GM12878 (cell line): ENCODE data around the gene USP47. TPM values are rescaled to one million over a fixed set of nuclear protein-coding genes. Genes with fewer than 3 reads are reported as not detected.

Experiments used
- ATAC-seq: fragments of 200-7000 bp; cut with Tn5 transposase; 3 replicates; pipeline ENCODE4 v1.9.1; 2020; ENCODE audit warnings: mild to moderate bottlenecking, moderate library complexity
- BruUV-seq: library from RNA; stranded (reverse); fragments of 400-500 nt; replicated peaks from 2 replicates; lab custom pipeline; 2021; lab: Mats Ljungman, UMichigan
- CTCF ChIA-PET: fragments of 300-600 bp; sonication (Branson Sonifier 250); formaldehyde crosslinking; extraction: SDS; loops from one replicate; lab custom pipeline; 2021; ENCODE audit warnings: inconsistent platforms; lab: Yijun Ruan, JAX
- POLR2A ChIA-PET: fragments of 350-600 bp; formaldehyde crosslinking; extraction: SDS; loops from one replicate; lab custom pipeline; 2021; ENCODE audit warnings: inconsistent platforms; lab: Charles Lee
- RAD21 ChIA-PET: fragments of 300-600 bp; sonication (Branson Sonifier 250); formaldehyde crosslinking; loops from one replicate; lab custom pipeline; 2023; ENCODE audit warnings: antibody characterized with exemption; ENCODE audit not compliant: unreplicated experiment; lab: Charles Lee
- SMC1A ChIA-PET: fragments of 300-600 bp; sonication (Branson Sonifier 250); formaldehyde crosslinking; loops from one replicate; lab custom pipeline; 2023; ENCODE audit not compliant: unreplicated experiment, uncharacterized antibody; lab: Charles Lee
- DNase-seq: peaks from one replicate; pipeline ENCODE4 v3.0.0-alpha.2; 2011; ENCODE audit warnings: low read depth, low spot score
- FAIRE-seq: peaks from 3 replicates; lab custom pipeline; 2011; peaks lifted over from hg19 to GRCh38; lab: Jason Lieb, UNC
- H2AFZ ChIP-seq: 2 replicates; pipeline ENCODE4 v1.6.0; 2011; ENCODE audit warnings: low read depth, low read length, control low read depth; ENCODE audit not compliant: control insufficient read depth
- H3K27ac ChIP-seq: 2 replicates; pipeline ENCODE4 v1.5.1; 2011; ENCODE audit warnings: control low read depth; ENCODE audit not compliant: control insufficient read depth, insufficient read depth
- H3K27me3 ChIP-seq, 2 experiments: replicated peaks in 1 of 2; 2 replicates each; pipeline versions ENCODE4 v1.6.0 to v1.6.1; 2011; ENCODE audit warnings: low read length in 1 of 2; ENCODE audit not compliant: control insufficient read depth in 2 of 2, insufficient read depth in 2 of 2
- H3K36me3 ChIP-seq, 2 experiments: 2 replicates each; pipeline ENCODE4 v1.5.1; 2011; ENCODE audit warnings: low read length in 1 of 2; ENCODE audit not compliant: control insufficient read depth in 2 of 2, insufficient read depth in 2 of 2
- H3K4me1 ChIP-seq: 2 replicates; pipeline ENCODE4 v1.6.1; 2011; ENCODE audit warnings: mild to moderate bottlenecking, low read length, moderate library complexity, mixed read lengths; ENCODE audit not compliant: control insufficient read depth, insufficient read depth
- H3K4me2 ChIP-seq: 2 replicates; pipeline ENCODE4 v1.6.0; 2011; ENCODE audit warnings: control low read depth; ENCODE audit not compliant: control insufficient read depth, insufficient read depth
- H3K4me3 ChIP-seq: fragments of 200-600 bp; sonication (generic); 2 replicates; pipeline ENCODE4 v1.5.1; 2016
- H3K79me2 ChIP-seq: 2 replicates; pipeline ENCODE4 v1.6.0; 2011; ENCODE audit warnings: low read length; ENCODE audit not compliant: control insufficient read depth, insufficient read depth
- H3K9ac ChIP-seq: 2 replicates; pipeline ENCODE4 v1.8.0; 2011; ENCODE audit warnings: low read length, control low read depth, mixed read lengths; ENCODE audit not compliant: control insufficient read depth, insufficient read depth
- H3K9me3 ChIP-seq: replicated peaks from 3 replicates; pipeline ENCODE4 v1.5.1; 2011; ENCODE audit warnings: mild to moderate bottlenecking, low read length; ENCODE audit not compliant: control insufficient read depth, insufficient read depth
- H4K20me1 ChIP-seq: 2 replicates; pipeline ENCODE4 v1.6.0; 2011; ENCODE audit not compliant: control insufficient read depth, insufficient read depth
- ASH2L ChIP-seq: fragments of 300-600, 200-600 bp; sonication (generic); IDR thresholded peaks from 2 replicates; pipeline ENCODE4 v1.6.1; 2017; ENCODE audit warnings: low read depth, mild to moderate bottlenecking, borderline replicate concordance
- DPF2 ChIP-seq: fragments of 450-650 bp; IDR thresholded peaks from 2 replicates; pipeline ENCODE4 v1.6.1; 2017; ENCODE audit warnings: mild to moderate bottlenecking
- EZH2 ChIP-seq: IDR thresholded peaks from 2 replicates; pipeline ENCODE4 v1.6.1; 2012; ENCODE audit warnings: low read depth, mild to moderate bottlenecking, control low read depth, inconsistent platforms, low read length, borderline replicate concordance; ENCODE audit not compliant: control insufficient read depth
- HDAC2 ChIP-seq: fragments of 200-600 bp; sonication (generic); IDR thresholded peaks from 2 replicates; pipeline ENCODE4 v1.6.1; 2017
- HSF1 ChIP-seq: fragments of 150-350 bp; IDR thresholded peaks from 2 replicates; pipeline ENCODE4 v1.6.1; 2014; ENCODE audit warnings: mild to moderate bottlenecking, low read depth, low read length
- KLF5 ChIP-seq: fragments of 450-650 bp; IDR thresholded peaks from 2 replicates; pipeline ENCODE4 v1.6.1; 2014; ENCODE audit warnings: mild to moderate bottlenecking; ENCODE audit not compliant: partially characterized antibody
- MXI1 ChIP-seq: fragments of 150-350 bp; IDR thresholded peaks from 2 replicates; pipeline ENCODE4 v1.6.1; 2011; ENCODE audit warnings: low read depth, mild to moderate bottlenecking, inconsistent platforms, low read length, improper control_type of control experiment
- NFYB ChIP-seq: IDR thresholded peaks from 2 replicates; pipeline ENCODE4 v1.6.1; 2011; ENCODE audit warnings: low read depth, mild to moderate bottlenecking, low read length, improper control_type of control experiment, moderate library complexity; ENCODE audit not compliant: insufficient read depth
- POLR2AphosphoS5 ChIP-seq: IDR thresholded peaks from 2 replicates; pipeline ENCODE4 v1.6.1; 2011; ENCODE audit warnings: mild to moderate bottlenecking, low read length, inconsistent platforms
- RCOR1 ChIP-seq: conservative IDR thresholded peaks from 2 replicates; pipeline ENCODE4 v1.6.1; 2012; ENCODE audit warnings: low read depth, low read length, improper control_type of control experiment
- RELA ChIP-seq: fragments of 450-650 bp; IDR thresholded peaks from 2 replicates; pipeline ENCODE4 v1.8.0; 2014; ENCODE audit warnings: borderline replicate concordance; ENCODE audit not compliant: partially characterized antibody
- RELB ChIP-seq: fragments of 450-650 bp; IDR thresholded peaks from 2 replicates; pipeline ENCODE4 v1.6.1; 2017; ENCODE audit warnings: low read depth, mild to moderate bottlenecking, moderate library complexity
- STAT3 ChIP-seq: IDR thresholded peaks from 2 replicates; pipeline ENCODE4 v1.6.1; 2011; ENCODE audit warnings: low read depth, low read length, improper control_type of control experiment
- TCF3 ChIP-seq: IDR thresholded peaks from 2 replicates; pipeline ENCODE4 v1.6.1; 2012; ENCODE audit warnings: low read depth, mild to moderate bottlenecking, low read length, borderline replicate concordance; ENCODE audit not compliant: insufficient read depth
- YBX1 ChIP-seq: fragments of 450-650 bp; IDR thresholded peaks from 2 replicates; pipeline ENCODE4 v1.6.1; 2016; ENCODE audit warnings: antibody characterized with exemption
- ZNF207 ChIP-seq: fragments of 450-650 bp; IDR thresholded peaks from 2 replicates; pipeline ENCODE4 v1.6.1; 2014; ENCODE audit warnings: antibody characterized with exemption, mild to moderate bottlenecking, borderline replicate concordance
- ZNF687 ChIP-seq: fragments of 450-650 bp; IDR thresholded peaks from 2 replicates; pipeline ENCODE4 v1.6.1; 2017; ENCODE audit warnings: mild to moderate bottlenecking, moderate library complexity
- WGBS: methylation state at CpG from one replicate; pipeline ENCODE4 v1.1.6; 2016; ENCODE audit warnings: low lambda C conversion rate; ENCODE audit not compliant: insufficient replicate concordance, insufficient coverage; ENCODE audit errors: missing lambda C conversion rate; 5-methylcytosine and 5-hydroxymethylcytosine counted together
- in situ Hi-C: fragments of 300-500 bp; cut with MboI; formaldehyde crosslinking; loops from 9 replicates; pipeline ENCODE4 v1.14.3; 2018; ENCODE audit warnings: mixed read lengths
- intact Hi-C: fragments of 100-400 bp; cut with micrococcal nuclease; formaldehyde crosslinking; loops from one replicate; pipeline ENCODE4 v1.14.2; 2022; ENCODE audit not compliant: unreplicated experiment
- polyA plus RNA-seq, 11 experiments: library from polyadenylated mRNA; depleted of rRNA in 4 of 11; unstranded in 6 of 11; stranded (reverse) in 5 of 11; fragments of >200 nt; fragmentation: Nextera tagmentation in 4 of 11; fragmentation: Illumina TruSeq in 1 of 11; extraction: Ambion mirVana in 4 of 11; extraction: Trizol in 1 of 11; gene quantifications; 1 replicate in 1 of 11; 2 replicates in 10 of 11; pipeline versions ENCODE4 v1.2.1 to v1.2.3, GENCODE V29; 2011 to 2016; ENCODE audit warnings: inconsistent platforms in 2 of 11, missing spikeins in 2 of 11, low read depth in 1 of 11
- total RNA-seq, 4 experiments: library from RNA; depleted of rRNA in 3 of 4; stranded (reverse); fragments of >200 nt in 3 of 4; fragmentation: Illumina TruSeq in 1 of 4; extraction: Trizol in 1 of 4; gene quantifications; 2 replicates each; pipeline versions ENCODE4 v1.2.1 to v1.2.3, GENCODE V29; 2013 to 2021

The USP47 gene
- total and polyA plus RNA-seq, 10 of the 15 experiments (the other 5 are each of a cell fraction or from before 2014, with no cell fraction given) = 13.9 to 54.0 (median 31.6) TPM

GRCh38 chr11:11981364-11981763 lies 139.6 kb downstream of the USP47 start:
- Histone ChIP-seq H3K4me3 (no peak overlapping the region), H3K36me3 (no peaks in the 10 kb centered on the region), H3K27me3 (peaks cover 0 to 1% of the 10 kb centered on the region in 2 experiments; a peak in 1 of 4 replicates), H2AFZ (no peak overlapping the region), H3K4me1 (no peaks in the 10 kb centered on the region), H3K79me2 (no peaks in the 10 kb centered on the region), H3K4me2 (no peak overlapping the region), H3K9ac (no peak overlapping the region), H3K27ac (no peak overlapping the region), H4K20me1 (no peaks in the 10 kb centered on the region), H3K9me3 (no peaks in the 10 kb centered on the region)
- intact Hi-C loops = no loop called here
- in situ Hi-C loops = no loop called here
- no TSS peak for BruUV-seq
- ATAC-seq = no peak
- ChIA-PET CTCF (interaction anchor here (1.6 kb wide), 1 partner anchor 34 kb away, joined by 4 read pairs; no protein-coding TSS in a partner anchor), SMC1A (no interaction called here), POLR2A (no interaction called here), RAD21 (no interaction called here)
- FAIRE-seq = no peak
- no peak for DNase-seq
- 12% methylated on average over 5 of the region's 5 CpGs for WGBS
- no peak for TF ChIP-seq MXI1
- no peak for TF ChIP-seq EZH2
- no peak for TF ChIP-seq ASH2L
- no peak for TF ChIP-seq YBX1
- no peak for TF ChIP-seq HSF1
- no peak for TF ChIP-seq ZNF687
- TF ChIP-seq HDAC2 = no peak
- TF ChIP-seq NFYB = no peak
- no peak for TF ChIP-seq RELA
- no peak for TF ChIP-seq RELB
- TF ChIP-seq TCF3 = no peak
- no peak for TF ChIP-seq RCOR1
- no peak for TF ChIP-seq STAT3
- no peak for TF ChIP-seq ZNF207
- TF ChIP-seq KLF5 = no peak
- no peak for TF ChIP-seq DPF2
- no peak for TF ChIP-seq POLR2AphosphoS5
